Measurements from ENCODE around the gene MIB1.
A peak's percentile ranks its signal among the peaks of the same experiment; 100 is the strongest.
"Not testable (repeated sequence)": the region's sequence is repeated elsewhere in the genome, so short reads cannot be mapped to it uniquely, and the experiment has no call there.

MIB1 gene

GRCh38 chr18:21741562-21742314 is 1.1 kb downstream of the MIB1 start:
- peak overlapping the region; percentile 86 for H3K27ac ChIP-seq
- no peak for DNase-seq (ENCODE audit: low read depth, low spot score)

- H3K27ac ChIP-seq, result peak overlapping the region; percentile 86
- no peak for DNase-seq (ENCODE audit: low read depth, low spot score)
These were observed 1.7 kb downstream of the MIB1 start for GRCh38 chr18:21742315-21742687.

- no peak for DNase-seq (ENCODE audit: low read depth, low spot score)
- H3K27ac ChIP-seq, result no peak overlapping the region
These were observed 2.7 kb downstream of the MIB1 start for GRCh38 chr18:21743166-21743832.

GRCh38 chr18:21745231-21745630 is 4.6 kb downstream of the MIB1 start:
- DNase-seq (ENCODE audit: low read depth, low spot score), result no peak
- no peak overlapping the region for H3K27ac ChIP-seq

- H3K27ac ChIP-seq, result no peak overlapping the region
These were observed 6.7 kb downstream of the MIB1 start for GRCh38 chr18:21747268-21747667.

GRCh38 chr18:21747764-21748693 is 7.4 kb downstream of the MIB1 start:
- H3K27ac ChIP-seq, result no peak overlapping the region
- no peak for DNase-seq (ENCODE audit: low read depth, low spot score)

More at GRCh38 chr18:21747268-21747667, 6.7 kb downstream of the MIB1 start:
- no peak for DNase-seq (ENCODE audit: low read depth, low spot score)

GRCh38 chr18:21757833-21758232 is 17.2 kb downstream of the MIB1 start:
- no peak overlapping the region for H3K27ac ChIP-seq
- DNase-seq (ENCODE audit: low read depth, low spot score), result no peak

GRCh38 chr18:21759836-21760235 is 19.2 kb downstream of the MIB1 start:
- DNase-seq (ENCODE audit: low read depth, low spot score), result no peak
- H3K27ac ChIP-seq, result no peak overlapping the region

GRCh38 chr18:21760321-21760720 is 19.7 kb downstream of the MIB1 start:
- DNase-seq (ENCODE audit: low read depth, low spot score), result no peak
- H3K27ac ChIP-seq, result no peak overlapping the region

- DNase-seq (ENCODE audit: low read depth, low spot score), result no peak
These were observed 21.0 kb downstream of the MIB1 start for GRCh38 chr18:21761471-21762115.

GRCh38 chr18:21762181-21762772 is 21.7 kb downstream of the MIB1 start:
- no peak overlapping the region for H3K27ac ChIP-seq
- DNase-seq (ENCODE audit: low read depth, low spot score), result no peak

More at GRCh38 chr18:21761471-21762115, 21.0 kb downstream of the MIB1 start:
- no peak overlapping the region for H3K27ac ChIP-seq

- no peak overlapping the region for H3K27ac ChIP-seq
- no peak for DNase-seq (ENCODE audit: low read depth, low spot score)
These were observed 23.5 kb downstream of the MIB1 start for GRCh38 chr18:21763846-21764646.

- DNase-seq (ENCODE audit: low read depth, low spot score), result no peak
- H3K27ac ChIP-seq, result no peak overlapping the region
These were observed 28.6 kb downstream of the MIB1 start for GRCh38 chr18:21769206-21769605.

GRCh38 chr18:21774722-21775121 is 34.1 kb downstream of the MIB1 start:
- no peak overlapping the region for H3K27ac ChIP-seq
- DNase-seq (ENCODE audit: low read depth, low spot score), result no peak

GRCh38 chr18:21777814-21778213 is 37.2 kb downstream of the MIB1 start:
- DNase-seq (ENCODE audit: low read depth, low spot score), result no peak
- H3K27ac ChIP-seq, result no peak overlapping the region

- H3K27ac ChIP-seq, result no peak overlapping the region
- no peak for DNase-seq (ENCODE audit: low read depth, low spot score)
These were observed 45.9 kb downstream of the MIB1 start for GRCh38 chr18:21786526-21786925.

- not testable (repeated sequence) for H3K27ac ChIP-seq; DNase-seq (ENCODE audit: low read depth, low spot score)
These were observed 55.5 kb downstream of the MIB1 start for GRCh38 chr18:21796089-21796488.

- H3K27ac ChIP-seq, result no peak overlapping the region
- DNase-seq (ENCODE audit: low read depth, low spot score), result no peak
These were observed 57.5 kb downstream of the MIB1 start for GRCh38 chr18:21798126-21798525.

- no peak overlapping the region for H3K27ac ChIP-seq
- DNase-seq (ENCODE audit: low read depth, low spot score), result no peak
These were observed 59.1 kb downstream of the MIB1 start for GRCh38 chr18:21799721-21800120.

Measured in epithelial cell of prostate (primary cell).